ENCODE results near the gene FAM227A.

DNA sequence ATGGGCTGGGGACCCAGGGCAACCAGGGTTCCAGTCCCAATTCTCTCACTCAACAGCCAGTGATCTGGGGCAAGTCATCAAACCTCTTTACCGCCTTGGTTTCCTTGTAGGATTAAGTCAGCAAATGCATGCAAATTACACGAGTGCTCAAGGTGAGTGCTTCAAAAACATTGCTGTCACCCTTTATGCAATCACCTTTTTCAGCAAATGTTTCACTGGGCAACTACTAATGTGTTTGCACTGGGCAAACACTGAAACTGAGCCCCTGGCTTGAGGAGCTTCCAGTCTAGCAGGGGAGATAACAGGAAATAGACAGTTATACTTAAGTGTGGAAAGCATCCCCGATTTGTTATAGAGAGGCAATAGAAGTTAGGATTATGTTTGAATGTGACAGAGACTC, 48.5 kb downstream of the FAM227A start:
- TF ChIP-seq CTCF (IDR thresholded peaks at IDR 0.05) (no peak), POLR2A (IDR thresholded peaks at IDR 0.05) (no peak)
